ENCODE data around the gene LIMS1.

DNA sequence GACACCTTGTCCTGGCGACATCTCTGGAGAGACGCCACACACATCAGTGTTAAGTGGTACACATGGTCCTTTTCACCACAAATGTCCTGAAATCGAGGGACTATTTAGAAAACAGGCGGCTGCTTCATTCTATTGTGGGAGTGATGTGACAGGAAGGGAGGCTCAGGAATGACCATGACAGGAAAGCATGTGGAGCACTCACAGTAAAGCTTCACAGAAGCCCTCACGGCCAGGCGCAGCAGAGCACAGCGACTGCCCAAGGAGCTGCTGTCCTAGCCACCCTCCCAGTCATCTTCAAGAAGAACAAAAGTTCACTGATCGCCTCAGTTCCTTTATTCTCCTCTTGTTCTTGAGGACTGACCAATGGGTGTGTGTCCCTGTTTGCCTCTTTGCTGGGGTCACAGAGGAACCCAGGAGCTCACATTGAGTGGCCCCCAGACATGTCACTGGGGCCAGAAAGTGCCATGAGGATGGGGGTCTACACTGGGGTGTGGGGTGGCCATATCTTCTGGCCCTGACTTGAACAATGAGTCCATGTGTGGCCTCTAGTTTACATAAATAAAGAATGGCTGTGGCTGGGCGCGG is 100.4 kb downstream of the LIMS1 start:
- no peak for TF ChIP-seq POLR2A (IDR thresholded peaks at IDR 0.05)
- TF ChIP-seq POLR2AphosphoS5 (IDR thresholded peaks at IDR 0.05), result no peak
